Stomach smooth muscle (tissue), 2 donors: Measurements from ENCODE around the gene COPA.
"Not testable (repeated sequence)": the region's sequence is repeated elsewhere in the genome, so short reads cannot be mapped to it uniquely, and the experiment has no call there.

Experiments used
- H3K27ac ChIP-seq: one replicate; pipeline ENCODE4 v1.7.0; 2013; ENCODE audit warnings: mild to moderate bottlenecking, low read length, inconsistent platforms
- H3K27me3 ChIP-seq, 2 donors: one replicate each; pipeline ENCODE4 v1.7.0; 2013; ENCODE audit warnings: low read length in 2 of 2; ENCODE audit not compliant: insufficient read depth in 2 of 2, control insufficient read depth in 1 of 2
- H3K36me3 ChIP-seq, 2 donors: one replicate each; pipeline ENCODE4 v1.7.0; 2013; ENCODE audit warnings: low read length in 2 of 2; ENCODE audit not compliant: control insufficient read depth in 2 of 2, insufficient read depth in 2 of 2
- H3K4me1 ChIP-seq: one replicate; pipeline ENCODE4 v1.7.0; 2013; ENCODE audit warnings: low read length; ENCODE audit not compliant: control insufficient read depth, insufficient read depth
- H3K4me3 ChIP-seq, 2 donors: one replicate each; pipeline ENCODE4 v1.7.0; 2013; ENCODE audit warnings: low read length in 2 of 2
- H3K9ac ChIP-seq, 2 donors: one replicate each; pipeline ENCODE4 v1.7.0; 2013; ENCODE audit warnings: low read length in 2 of 2, mild to moderate bottlenecking in 1 of 2
- H3K9me3 ChIP-seq, 2 donors: one replicate each; pipeline ENCODE4 v1.7.0; 2013; ENCODE audit warnings: low read length in 2 of 2; ENCODE audit not compliant: control insufficient read depth in 2 of 2
- donor health status: healthy.
- donor health status: Pancreatic carcinoma.

COPA gene

DNA sequence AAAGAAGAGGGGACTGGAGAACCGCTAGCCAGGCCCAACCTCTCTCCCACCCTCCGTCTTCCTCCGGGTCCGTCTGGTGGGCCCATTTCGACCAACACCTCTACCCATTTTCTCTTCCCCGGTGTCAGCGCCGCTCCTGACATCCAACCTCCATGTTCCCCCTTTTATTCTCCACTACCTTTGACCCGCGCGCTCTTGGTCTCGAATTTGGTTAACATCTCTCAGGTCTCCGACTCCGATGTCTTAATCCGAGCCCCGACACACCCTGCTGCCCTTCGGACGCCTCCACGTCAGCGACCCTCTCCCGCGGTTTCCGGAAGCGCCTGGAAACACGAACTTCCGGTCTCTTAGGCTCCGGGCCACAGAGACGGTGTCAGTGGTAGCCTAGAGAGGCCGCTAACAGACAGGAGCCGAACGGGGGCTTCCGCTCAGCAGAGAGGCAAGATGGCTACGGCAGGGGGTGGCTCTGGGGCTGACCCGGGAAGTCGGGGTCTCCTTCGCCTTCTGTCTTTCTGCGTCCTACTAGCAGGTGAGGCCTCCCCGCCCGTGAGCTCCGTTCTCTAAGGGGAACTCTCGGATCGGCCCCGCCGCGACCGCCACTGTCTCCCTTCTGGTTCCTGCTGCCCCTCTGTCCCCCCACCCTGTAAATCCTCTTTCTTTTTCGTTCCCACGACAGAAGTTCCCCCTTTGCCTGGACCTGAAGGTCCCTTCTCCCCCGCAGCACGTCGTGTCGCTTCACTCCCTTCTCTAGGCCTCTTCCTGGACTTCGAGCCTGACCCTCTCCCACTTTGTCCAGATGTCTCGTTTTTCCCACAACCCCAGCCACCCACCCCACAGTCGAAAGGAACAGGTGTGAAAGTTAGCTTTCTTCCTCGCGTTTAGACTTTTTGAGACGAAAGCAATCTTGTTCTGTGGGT lies at the start of gene COPA, which contains the start of gene NCSTN:
TSS of gene COPA (minus strand) at position 298 of the 917 bp plus-strand sequence. CDS start at position 218, 80 bp downstream.
TSS of gene NCSTN (plus strand) at position 431 of the 917 bp plus-strand sequence. CDS start at position 445, 14 bp downstream.
- Histone ChIP-seq H3K27me3 (no peaks in the 10 kb centered on the region), H3K9ac (peak within 1 kb of the TSS; percentile 99), H3K27ac (peak within 1 kb of the TSS; percentile 89), H3K36me3 (peaks cover 15 to 23% of the 10 kb centered on the region in 2 donors), H3K4me3 (peak within 1 kb of the TSS; percentile 98), H3K4me1 (peaks cover 16% of the 10 kb centered on the region), H3K9me3 (no peaks in the 10 kb centered on the region)

DNA sequence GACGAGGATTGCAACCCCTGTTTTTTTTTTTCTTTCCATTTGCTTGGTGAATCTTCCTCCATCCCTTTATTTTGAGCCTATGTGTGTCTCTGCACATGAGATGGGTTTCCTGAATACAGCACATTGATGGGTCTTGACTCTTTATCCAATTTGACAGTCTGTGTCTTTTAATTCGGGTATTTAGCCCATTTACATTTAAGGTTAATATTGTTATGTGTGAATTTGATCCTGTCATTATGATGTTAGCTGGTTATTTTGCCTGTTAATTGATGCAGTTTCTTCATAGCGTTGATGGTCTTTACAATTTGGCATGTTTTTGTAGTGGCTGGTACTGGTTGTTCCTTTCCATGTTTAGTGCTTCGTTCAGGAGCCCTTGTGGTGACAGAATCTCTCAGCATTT lies 45.4 kb upstream of the COPA start:
- not testable (repeated sequence) for H3K4me3 ChIP-seq, H3K27ac ChIP-seq, H3K9ac ChIP-seq

DNA sequence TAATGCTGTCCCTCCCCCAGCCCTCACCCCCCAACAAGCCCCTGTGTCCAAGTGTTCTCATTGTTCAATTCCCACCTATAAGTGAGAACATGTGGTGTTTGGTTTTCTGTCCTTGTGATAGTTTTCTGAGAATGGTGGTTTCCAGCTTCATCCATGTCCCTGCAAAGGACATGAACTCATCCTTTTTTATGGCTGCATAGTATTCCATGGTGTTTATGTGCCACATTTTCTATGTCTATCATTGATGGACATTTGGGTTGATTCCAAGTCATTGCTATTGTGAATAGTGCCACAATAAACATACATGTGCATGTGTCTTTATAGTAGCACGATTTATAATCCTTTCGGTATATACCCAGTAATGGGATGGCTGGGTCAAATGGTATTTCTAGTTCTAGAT lies 41.8 kb upstream of the COPA start:
- not testable (repeated sequence) for H3K9me3 ChIP-seq, H3K27me3 ChIP-seq, H3K4me1 ChIP-seq, H3K9ac ChIP-seq, H3K4me3 ChIP-seq, H3K27ac ChIP-seq, H3K36me3 ChIP-seq

More for the DNA sequence above, 45.4 kb upstream of the COPA start:
- H3K4me1 ChIP-seq, H3K36me3 ChIP-seq, H3K9me3 ChIP-seq, H3K27me3 ChIP-seq: not testable (repeated sequence)

DNA sequence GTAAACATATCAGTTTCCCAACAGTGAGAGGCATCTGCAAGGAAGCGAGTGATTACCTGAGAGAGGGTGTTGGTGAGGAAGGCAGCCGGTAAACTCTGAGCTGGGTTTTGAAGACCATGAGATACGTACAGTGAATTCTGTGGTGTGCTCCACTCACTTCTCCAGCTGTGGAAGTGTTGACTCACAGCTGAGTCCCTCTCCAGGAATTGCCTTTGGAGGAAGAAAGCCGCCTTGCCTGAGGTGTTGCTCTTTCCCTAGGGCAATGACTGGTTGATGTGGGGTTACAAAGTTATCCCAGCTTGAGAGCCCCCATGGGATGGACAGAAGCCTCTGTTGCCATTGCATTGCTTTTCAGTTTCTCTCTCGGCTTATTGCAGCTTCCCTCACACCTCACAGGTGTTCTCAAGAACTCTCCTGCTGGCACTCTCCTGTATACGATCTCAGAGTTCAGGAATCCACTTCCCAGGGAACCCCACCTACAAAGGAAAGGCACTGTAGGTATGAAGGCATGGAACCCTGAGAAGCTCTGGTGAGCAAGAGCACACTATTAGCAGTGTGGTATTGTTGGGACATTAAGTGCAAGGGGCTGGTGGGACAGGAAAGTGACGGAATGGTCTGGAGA lies 34.6 kb upstream of the COPA start:
- H3K9me3 ChIP-seq, result no peaks in the 10 kb centered on the region
- H3K36me3 ChIP-seq, result no peaks in the 10 kb centered on the region
- no peak overlapping the region for H3K4me3 ChIP-seq
- H3K4me1 ChIP-seq, result peaks cover 10% of the 10 kb centered on the region
- no peak overlapping the region for H3K9ac ChIP-seq
- peaks cover 0 to 7% of the 10 kb centered on the region in 2 donors for H3K27me3 ChIP-seq
- H3K27ac ChIP-seq, result no peak overlapping the region

DNA sequence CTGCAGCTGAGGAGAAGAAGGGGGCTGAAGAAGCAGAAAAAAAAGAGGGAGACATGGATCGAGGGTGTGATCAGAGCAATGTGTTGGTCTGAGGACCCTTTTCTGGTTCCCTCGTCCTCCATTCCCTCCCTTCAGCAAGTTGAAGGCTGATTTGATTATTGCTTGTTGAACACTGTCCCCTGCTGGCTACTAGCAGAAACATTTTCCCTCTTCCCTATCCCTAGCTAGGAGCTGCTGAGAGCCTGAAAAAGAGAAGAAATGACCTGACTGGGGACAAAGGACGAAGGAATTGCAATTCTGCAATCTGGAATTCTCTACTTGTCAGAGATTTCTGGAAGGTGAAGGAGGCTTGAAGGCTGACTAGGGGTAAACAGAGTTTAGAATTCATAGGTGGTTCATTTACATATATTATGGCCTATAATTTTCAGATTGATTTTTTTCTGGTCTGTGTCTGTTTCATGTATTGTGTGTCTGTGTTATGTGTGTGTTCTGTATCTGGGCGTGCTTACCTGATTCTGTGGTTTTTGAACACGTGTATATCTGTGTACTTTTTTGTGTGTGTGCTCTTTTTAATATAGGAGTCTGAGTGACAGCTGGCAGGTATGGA lies 33.6 kb upstream of the COPA start:
- peaks cover 0 to 11% of the 10 kb centered on the region in 2 donors for H3K27me3 ChIP-seq
- H3K4me3 ChIP-seq, result no peak overlapping the region
- peaks cover 10% of the 10 kb centered on the region for H3K4me1 ChIP-seq
- no peaks in the 10 kb centered on the region for H3K36me3 ChIP-seq
- H3K9me3 ChIP-seq, result no peaks in the 10 kb centered on the region
- no peak overlapping the region for H3K27ac ChIP-seq
- no peak overlapping the region for H3K9ac ChIP-seq

DNA sequence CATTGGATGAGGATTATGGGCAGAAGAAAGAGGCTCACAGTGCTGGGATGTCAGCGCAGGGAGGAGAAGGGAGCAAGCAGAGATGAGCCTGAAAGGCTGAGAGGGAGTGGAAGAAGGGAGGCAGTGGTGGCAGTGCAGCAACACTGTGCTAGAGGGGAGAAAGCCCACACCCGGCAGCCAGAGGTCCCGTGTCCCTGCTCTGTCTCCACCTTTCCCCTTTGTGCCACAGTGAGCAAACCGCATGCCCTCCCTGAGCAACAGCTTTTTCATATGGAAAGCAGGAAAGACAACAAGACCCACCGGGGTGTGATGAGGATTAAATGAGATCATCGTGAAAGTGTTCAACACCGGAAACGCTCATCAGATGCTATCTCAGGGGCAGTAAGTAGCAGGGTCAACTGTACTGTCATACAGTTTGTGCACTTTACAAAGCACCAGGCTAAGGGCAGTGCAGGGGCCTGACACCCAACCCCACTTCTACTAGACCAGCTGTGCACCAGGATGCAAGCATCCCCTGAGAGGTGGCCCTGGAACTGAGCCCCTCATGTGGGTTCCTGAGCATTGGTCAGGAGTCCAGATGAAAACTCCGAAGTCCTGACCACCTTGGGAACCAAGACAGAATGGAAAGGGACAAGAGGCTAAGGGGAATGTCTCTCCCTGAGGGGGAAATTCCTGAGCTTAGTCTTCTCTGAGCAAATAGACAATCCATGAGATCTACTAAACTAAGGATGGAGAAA lies 32.9 kb upstream of the COPA start:
- H3K4me1 ChIP-seq, result peaks cover 10% of the 10 kb centered on the region
- H3K27me3 ChIP-seq, result peaks cover 4 to 11% of the 10 kb centered on the region in 2 donors
- no peak overlapping the region for H3K4me3 ChIP-seq
- no peak overlapping the region for H3K27ac ChIP-seq
- H3K9ac ChIP-seq, result no peak overlapping the region
- no peaks in the 10 kb centered on the region for H3K36me3 ChIP-seq
- no peaks in the 10 kb centered on the region for H3K9me3 ChIP-seq

DNA sequence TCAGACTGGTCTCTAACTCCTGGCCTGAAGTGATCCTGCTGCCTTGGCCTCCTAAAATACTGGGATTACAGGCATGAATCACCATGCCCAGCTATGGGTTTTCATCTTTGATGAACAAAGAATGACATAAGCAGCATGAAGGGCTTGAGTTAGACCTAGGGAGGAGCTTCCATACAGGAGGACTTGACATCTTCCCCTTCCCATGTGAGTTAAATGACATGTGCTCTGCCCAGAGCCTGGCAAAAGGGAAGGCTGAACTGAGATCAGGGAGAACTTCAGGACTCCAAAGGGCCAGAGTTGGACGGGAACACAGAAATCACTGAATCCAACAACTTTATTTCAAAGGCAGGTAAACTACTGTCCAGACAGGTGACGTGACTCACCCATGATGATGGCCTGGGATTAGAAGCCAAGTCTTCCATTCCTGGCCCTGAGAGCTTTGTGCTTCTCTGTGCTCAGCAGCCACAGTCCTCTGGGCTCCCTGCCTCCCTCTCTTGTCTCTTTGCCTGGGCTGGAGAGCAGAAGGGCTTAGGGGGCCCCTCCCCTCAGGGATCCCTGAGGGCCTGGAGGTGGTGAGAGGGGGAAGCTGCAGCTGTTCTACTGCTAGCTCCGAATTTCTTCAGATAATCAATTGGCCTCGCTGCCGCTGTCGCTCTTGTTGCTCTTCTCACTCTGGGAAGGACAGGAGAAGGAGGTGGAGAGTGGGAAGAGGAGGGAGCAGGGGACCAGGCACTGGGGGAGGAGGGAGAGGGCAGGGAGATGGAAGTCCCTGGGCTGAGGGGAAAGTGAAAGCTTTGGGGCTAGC lies 31.5 kb upstream of the COPA start:
- peaks cover 8 to 11% of the 10 kb centered on the region in 2 donors for H3K27me3 ChIP-seq
- no peak overlapping the region for H3K27ac ChIP-seq
- no peak overlapping the region for H3K9ac ChIP-seq
- H3K36me3 ChIP-seq, result no peaks in the 10 kb centered on the region
- H3K9me3 ChIP-seq, result no peaks in the 10 kb centered on the region
- no peak overlapping the region for H3K4me3 ChIP-seq
- peaks cover 10% of the 10 kb centered on the region for H3K4me1 ChIP-seq

DNA sequence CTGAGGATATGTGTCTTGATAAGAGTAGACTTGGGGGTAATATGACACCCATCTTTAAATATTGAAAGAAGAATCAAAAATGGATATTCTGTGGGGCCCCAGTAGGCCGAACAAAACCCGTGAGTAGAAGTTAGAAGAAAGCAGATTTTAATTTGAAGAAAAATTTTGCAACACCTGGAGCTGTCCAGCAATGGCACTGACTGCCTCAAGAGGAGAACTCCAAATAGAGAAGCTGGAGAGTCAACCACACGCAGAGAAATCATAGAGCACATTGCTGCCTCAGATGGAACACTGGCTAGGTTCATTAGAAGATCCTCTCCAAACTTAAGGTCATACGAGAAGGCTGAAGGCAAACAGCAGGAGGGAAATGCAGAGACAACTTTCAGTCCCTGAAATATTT lies 30.6 kb upstream of the COPA start:
- Histone ChIP-seq H3K4me1 (peaks cover 10% of the 10 kb centered on the region), H3K27ac (no peak overlapping the region), H3K9me3 (no peaks in the 10 kb centered on the region), H3K36me3 (no peaks in the 10 kb centered on the region), H3K27me3 (peaks cover 8 to 11% of the 10 kb centered on the region in 2 donors), H3K9ac (no peak overlapping the region), H3K4me3 (no peak overlapping the region)

DNA sequence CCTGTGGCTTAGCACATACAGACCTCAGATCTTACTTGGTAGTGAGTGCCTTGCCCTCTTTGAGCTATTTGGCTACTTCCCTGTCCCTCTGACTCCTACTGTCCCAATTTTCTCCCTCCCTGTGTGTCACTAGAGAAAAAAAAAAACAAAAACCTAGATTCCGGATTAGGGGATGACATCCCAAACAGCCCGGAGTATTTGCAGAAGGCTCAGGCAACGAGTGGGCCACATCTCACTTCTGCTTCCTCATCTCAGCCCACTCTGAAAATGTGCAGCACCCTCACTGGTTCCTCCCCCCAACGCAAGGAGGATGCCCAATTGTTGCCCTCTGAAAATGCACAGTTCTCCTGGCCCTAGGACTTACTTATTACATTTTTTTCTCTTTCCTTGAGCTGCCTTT lies 28.7 kb upstream of the COPA start:
- no peaks in the 10 kb centered on the region for H3K9me3 ChIP-seq
- no peak overlapping the region for H3K4me3 ChIP-seq
- peaks cover 8 to 15% of the 10 kb centered on the region in 2 donors for H3K27me3 ChIP-seq
- H3K36me3 ChIP-seq, result no peaks in the 10 kb centered on the region
- no peak overlapping the region for H3K27ac ChIP-seq
- H3K9ac ChIP-seq, result no peak overlapping the region
- H3K4me1 ChIP-seq, result peaks cover 10% of the 10 kb centered on the region

DNA sequence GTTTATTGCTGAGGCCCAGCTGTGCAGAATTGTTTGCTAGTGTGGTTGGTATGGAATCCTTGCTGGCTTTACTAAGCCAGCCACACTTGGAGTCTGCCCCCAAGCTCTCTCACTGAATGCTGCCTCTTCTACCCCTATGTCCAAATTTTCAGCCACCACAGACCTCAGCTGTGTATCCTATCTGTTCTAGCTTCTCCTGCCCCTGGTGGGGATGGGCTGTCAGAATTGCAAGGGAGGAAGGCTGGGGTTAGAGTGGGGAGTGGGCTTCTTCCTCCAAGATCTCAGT lies 28.2 kb upstream of the COPA start:
- Histone ChIP-seq H3K27me3 (peaks cover 8 to 13% of the 10 kb centered on the region in 2 donors), H3K4me3 (no peak overlapping the region), H3K4me1 (peaks cover 8% of the 10 kb centered on the region), H3K9ac (no peak overlapping the region), H3K36me3 (no peaks in the 10 kb centered on the region), H3K9me3 (no peaks in the 10 kb centered on the region), H3K27ac (no peak overlapping the region)
